GM12878 (cell line): Measurements from ENCODE around the gene GNG12. TPM values are rescaled to one million over a fixed set of nuclear protein-coding genes. Genes with fewer than 3 reads are reported as not detected.

Experiments used
- ATAC-seq: fragments of 200-7000 bp; cut with Tn5 transposase; 3 replicates; pipeline ENCODE4 v1.9.1; 2020; ENCODE audit warnings: mild to moderate bottlenecking, moderate library complexity
- BruUV-seq: library from RNA; stranded (reverse); fragments of 400-500 nt; replicated peaks from 2 replicates; lab custom pipeline; 2021; lab: Mats Ljungman, UMichigan
- CTCF ChIA-PET: fragments of 300-600 bp; sonication (Branson Sonifier 250); formaldehyde crosslinking; extraction: SDS; loops from one replicate; lab custom pipeline; 2021; ENCODE audit warnings: inconsistent platforms; lab: Yijun Ruan, JAX
- POLR2A ChIA-PET: fragments of 350-600 bp; formaldehyde crosslinking; extraction: SDS; loops from one replicate; lab custom pipeline; 2021; ENCODE audit warnings: inconsistent platforms; lab: Charles Lee
- RAD21 ChIA-PET: fragments of 300-600 bp; sonication (Branson Sonifier 250); formaldehyde crosslinking; loops from one replicate; lab custom pipeline; 2023; ENCODE audit warnings: antibody characterized with exemption; ENCODE audit not compliant: unreplicated experiment; lab: Charles Lee
- SMC1A ChIA-PET: fragments of 300-600 bp; sonication (Branson Sonifier 250); formaldehyde crosslinking; loops from one replicate; lab custom pipeline; 2023; ENCODE audit not compliant: unreplicated experiment, uncharacterized antibody; lab: Charles Lee
- DNase-seq: peaks from one replicate; pipeline ENCODE4 v3.0.0-alpha.2; 2011; ENCODE audit warnings: low read depth, low spot score
- FAIRE-seq: peaks from 3 replicates; lab custom pipeline; 2011; peaks lifted over from hg19 to GRCh38; lab: Jason Lieb, UNC
- H2AFZ ChIP-seq: 2 replicates; pipeline ENCODE4 v1.6.0; 2011; ENCODE audit warnings: low read depth, low read length, control low read depth; ENCODE audit not compliant: control insufficient read depth
- H3K27ac ChIP-seq: 2 replicates; pipeline ENCODE4 v1.5.1; 2011; ENCODE audit warnings: control low read depth; ENCODE audit not compliant: control insufficient read depth, insufficient read depth
- H3K27me3 ChIP-seq, 2 experiments: replicated peaks in 1 of 2; 2 replicates each; pipeline versions ENCODE4 v1.6.0 to v1.6.1; 2011; ENCODE audit warnings: low read length in 1 of 2; ENCODE audit not compliant: control insufficient read depth in 2 of 2, insufficient read depth in 2 of 2
- H3K36me3 ChIP-seq, 2 experiments: 2 replicates each; pipeline ENCODE4 v1.5.1; 2011; ENCODE audit warnings: low read length in 1 of 2; ENCODE audit not compliant: control insufficient read depth in 2 of 2, insufficient read depth in 2 of 2
- H3K4me1 ChIP-seq: 2 replicates; pipeline ENCODE4 v1.6.1; 2011; ENCODE audit warnings: mild to moderate bottlenecking, low read length, moderate library complexity, mixed read lengths; ENCODE audit not compliant: control insufficient read depth, insufficient read depth
- H3K4me2 ChIP-seq: 2 replicates; pipeline ENCODE4 v1.6.0; 2011; ENCODE audit warnings: control low read depth; ENCODE audit not compliant: control insufficient read depth, insufficient read depth
- H3K4me3 ChIP-seq: fragments of 200-600 bp; sonication (generic); 2 replicates; pipeline ENCODE4 v1.5.1; 2016
- H3K79me2 ChIP-seq: 2 replicates; pipeline ENCODE4 v1.6.0; 2011; ENCODE audit warnings: low read length; ENCODE audit not compliant: control insufficient read depth, insufficient read depth
- H3K9ac ChIP-seq: 2 replicates; pipeline ENCODE4 v1.8.0; 2011; ENCODE audit warnings: low read length, control low read depth, mixed read lengths; ENCODE audit not compliant: control insufficient read depth, insufficient read depth
- H3K9me3 ChIP-seq: replicated peaks from 3 replicates; pipeline ENCODE4 v1.5.1; 2011; ENCODE audit warnings: mild to moderate bottlenecking, low read length; ENCODE audit not compliant: control insufficient read depth, insufficient read depth
- H4K20me1 ChIP-seq: 2 replicates; pipeline ENCODE4 v1.6.0; 2011; ENCODE audit not compliant: control insufficient read depth, insufficient read depth
- ASH2L ChIP-seq: fragments of 300-600, 200-600 bp; sonication (generic); IDR thresholded peaks from 2 replicates; pipeline ENCODE4 v1.6.1; 2017; ENCODE audit warnings: low read depth, mild to moderate bottlenecking, borderline replicate concordance
- BCL11A ChIP-seq: IDR thresholded peaks from 2 replicates; pipeline ENCODE4 v1.6.1; 2011; ENCODE audit warnings: low read depth, low read length
- BHLHE40 ChIP-seq, 2 experiments: fragments of 450-650 bp in 1 of 2; IDR thresholded peaks; 2 replicates each; pipeline ENCODE4 v1.6.1; 2011 to 2017; ENCODE audit warnings: low read depth in 2 of 2, borderline replicate concordance in 1 of 2, improper control_type of control experiment in 1 of 2, low read length in 1 of 2, mild to moderate bottlenecking in 1 of 2
- NFIC ChIP-seq: IDR thresholded peaks from 2 replicates; pipeline ENCODE4 v1.6.1; 2012; ENCODE audit warnings: low read depth, mild to moderate bottlenecking, inconsistent platforms, low read length, moderate library complexity
- NFYB ChIP-seq: IDR thresholded peaks from 2 replicates; pipeline ENCODE4 v1.6.1; 2011; ENCODE audit warnings: low read depth, mild to moderate bottlenecking, low read length, improper control_type of control experiment, moderate library complexity; ENCODE audit not compliant: insufficient read depth
- NR2C1 ChIP-seq: fragments of 450-650 bp; IDR thresholded peaks from 2 replicates; pipeline ENCODE4 v1.6.1; 2017; ENCODE audit warnings: antibody characterized with exemption, mild to moderate bottlenecking, moderate library complexity
- POLR2AphosphoS5 ChIP-seq: IDR thresholded peaks from 2 replicates; pipeline ENCODE4 v1.6.1; 2011; ENCODE audit warnings: mild to moderate bottlenecking, low read length, inconsistent platforms
- SIX5 ChIP-seq: IDR thresholded peaks from 2 replicates; pipeline ENCODE4 v1.6.1; 2011; ENCODE audit warnings: mild to moderate bottlenecking, low read depth, low read length, moderate library complexity; ENCODE audit not compliant: severe bottlenecking
- SMAD1 ChIP-seq: fragments of 450-650 bp; IDR thresholded peaks from 2 replicates; pipeline ENCODE4 v1.6.1; 2018; ENCODE audit warnings: mild to moderate bottlenecking, low read depth; ENCODE audit not compliant: partially characterized antibody
- TAF1 ChIP-seq: IDR thresholded peaks from 2 replicates; pipeline ENCODE4 v1.6.1; 2011; ENCODE audit warnings: mild to moderate bottlenecking, low read depth, low read length, borderline replicate concordance
- ZNF274 ChIP-seq: IDR thresholded peaks from one replicate; pipeline ENCODE4 v1.8.0; 2011; ENCODE audit not compliant: insufficient read length, insufficient read depth
- ZNF384 ChIP-seq: IDR thresholded peaks from 2 replicates; pipeline ENCODE4 v1.6.1; 2012; ENCODE audit warnings: low read depth, mild to moderate bottlenecking, low read length, improper control_type of control experiment, borderline replicate concordance
- in situ Hi-C: fragments of 300-500 bp; cut with MboI; formaldehyde crosslinking; loops from 9 replicates; pipeline ENCODE4 v1.14.3; 2018; ENCODE audit warnings: mixed read lengths
- intact Hi-C: fragments of 100-400 bp; cut with micrococcal nuclease; formaldehyde crosslinking; loops from one replicate; pipeline ENCODE4 v1.14.2; 2022; ENCODE audit not compliant: unreplicated experiment
- polyA plus RNA-seq, 11 experiments: library from polyadenylated mRNA; depleted of rRNA in 4 of 11; unstranded in 6 of 11; stranded (reverse) in 5 of 11; fragments of >200 nt; fragmentation: Nextera tagmentation in 4 of 11; fragmentation: Illumina TruSeq in 1 of 11; extraction: Ambion mirVana in 4 of 11; extraction: Trizol in 1 of 11; gene quantifications; 1 replicate in 1 of 11; 2 replicates in 10 of 11; pipeline versions ENCODE4 v1.2.1 to v1.2.3, GENCODE V29; 2011 to 2016; ENCODE audit warnings: inconsistent platforms in 2 of 11, missing spikeins in 2 of 11, low read depth in 1 of 11
- total RNA-seq, 4 experiments: library from RNA; depleted of rRNA in 3 of 4; stranded (reverse); fragments of >200 nt in 3 of 4; fragmentation: Illumina TruSeq in 1 of 4; extraction: Trizol in 1 of 4; gene quantifications; 2 replicates each; pipeline versions ENCODE4 v1.2.1 to v1.2.3, GENCODE V29; 2013 to 2021

Gene GNG12
- total and polyA plus RNA-seq, 10 of the 15 experiments (the other 5 are each of a cell fraction or from before 2014, with no cell fraction given) = 0.22 to 32.8 (median 0.35) TPM

- intact Hi-C loops = no loop called here
- SMC1A ChIA-PET = interaction anchor here (0.9 to 20.9 kb wide), 6 partner anchors 10 to 57 kb away, joined by 3 to 1058 read pairs (median 10); partner anchors contain the start of gene GNG12
- H3K27ac ChIP-seq = no peak overlapping the region
- TF ChIP-seq ASH2L (no peak), POLR2AphosphoS5 (no peak), TAF1 (no peak), SIX5 (no peak), BCL11A (no peak), NFIC (no peak), SMAD1 (no peak), NR2C1 (no peak), ZNF274 (no peak), ZNF384 (no peak), BHLHE40 (IDR thresholded peaks at IDR 0.05; ENCODE audit: borderline replicate concordance in 1 of 2, low read depth in 2 of 2, low read length in 1 of 2) (no peak), NFYB (no peak)
- TF ChIP-seq, all 136 proteins: peak for 0
- DNase-seq (no peak), FAIRE-seq (no peak), ATAC-seq (no peak)
- H3K4me2 ChIP-seq = no peak overlapping the region
- ChIA-PET POLR2A (interaction anchor here (0.7 to 1.8 kb wide), 3 partner anchors 10 to 56 kb away, joined by 3 to 19 read pairs (median 3); partner anchors contain the start of gene GNG12), CTCF (interaction anchor here (0.6 to 3.2 kb wide), 8 partner anchors 10 to 242 kb away, joined by 3 to 22 read pairs (median 4); no protein-coding TSS in a partner anchor), RAD21 (interaction anchor here (0.9 to 2.1 kb wide), 5 partner anchors 12 to 54 kb away, joined by 3 to 9 read pairs (median 3); no protein-coding TSS in a partner anchor)
- in situ Hi-C loops = no loop called here
- no peaks in the 10 kb centered on the region; a peak in 1 of 4 replicates for H3K27me3 ChIP-seq
- no peak overlapping the region for H2AFZ ChIP-seq
- no peaks in the 10 kb centered on the region for H3K4me1 ChIP-seq
- no peaks in the 10 kb centered on the region for H3K9me3 ChIP-seq
- no peaks in the 10 kb centered on the region for H4K20me1 ChIP-seq
- no peak overlapping the region for H3K9ac ChIP-seq
- H3K4me3 ChIP-seq = no peak overlapping the region
- H3K79me2 ChIP-seq = no peaks in the 10 kb centered on the region
- H3K36me3 ChIP-seq = no peaks in the 10 kb centered on the region
- BruUV-seq = no TSS peak
These were observed 56.3 kb downstream of the GNG12 start for GRCh38 chr1:67777016-67777415.
